NCI-H748 (cell line): ENCODE results near the gene TTC5.
"Not testable (repeated sequence)": the region's sequence is repeated elsewhere in the genome, so short reads cannot be mapped to it uniquely, and the experiment has no call there.

Experiments used
- DNase-seq: peaks from one replicate; lab custom pipeline; 2025; ENCODE audit not compliant: unreplicated experiment; lab: John Stamatoyannopoulos, UW

The TTC5 gene, protein sequence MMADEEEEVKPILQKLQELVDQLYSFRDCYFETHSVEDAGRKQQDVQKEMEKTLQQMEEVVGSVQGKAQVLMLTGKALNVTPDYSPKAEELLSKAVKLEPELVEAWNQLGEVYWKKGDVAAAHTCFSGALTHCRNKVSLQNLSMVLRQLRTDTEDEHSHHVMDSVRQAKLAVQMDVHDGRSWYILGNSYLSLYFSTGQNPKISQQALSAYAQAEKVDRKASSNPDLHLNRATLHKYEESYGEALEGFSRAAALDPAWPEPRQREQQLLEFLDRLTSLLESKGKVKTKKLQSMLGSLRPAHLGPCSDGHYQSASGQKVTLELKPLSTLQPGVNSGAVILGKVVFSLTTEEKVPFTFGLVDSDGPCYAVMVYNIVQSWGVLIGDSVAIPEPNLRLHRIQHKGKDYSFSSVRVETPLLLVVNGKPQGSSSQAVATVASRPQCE

DNA sequence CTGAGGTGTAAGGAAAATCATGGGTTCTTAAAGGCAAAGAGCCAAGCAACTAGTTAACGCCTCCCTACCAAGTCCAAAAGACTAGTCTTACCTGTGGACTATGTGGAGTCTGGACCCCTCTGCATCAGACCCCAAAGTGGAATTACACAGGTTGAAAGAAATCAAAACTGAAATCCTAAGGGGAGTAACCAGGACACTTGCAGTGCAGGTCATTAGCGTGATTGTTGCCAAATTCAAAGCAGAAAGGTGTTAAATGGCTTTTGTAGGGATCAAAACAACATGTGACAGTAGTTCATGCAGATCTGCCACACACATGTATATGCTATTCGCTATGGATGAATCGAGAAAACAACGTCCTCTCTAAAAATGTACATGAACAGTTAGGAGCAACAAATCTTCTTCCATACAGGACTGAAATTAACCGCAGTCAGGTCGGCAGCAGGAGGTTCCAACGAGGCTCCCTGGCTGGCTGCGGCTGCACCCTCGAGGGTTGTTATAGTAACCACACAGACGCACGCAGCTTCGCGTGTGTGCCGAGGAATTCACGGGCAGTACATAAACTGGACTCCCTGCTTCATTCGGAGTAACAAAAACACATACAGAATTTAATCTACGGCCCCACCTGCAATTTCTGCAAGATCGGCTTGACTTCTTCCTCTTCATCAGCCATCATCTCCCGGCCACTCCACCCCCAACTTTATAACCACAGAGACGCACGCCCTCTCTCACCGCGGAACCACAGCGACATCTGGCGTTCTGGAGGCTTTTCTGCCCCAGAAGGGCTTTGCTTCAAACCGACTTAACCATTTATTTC lies at the start of gene TTC5:
TSS of gene TTC5 (minus strand) at position 687 of the 814 bp plus-strand sequence. CDS start at position 673, 14 bp downstream.
- peak; percentile 84 for DNase-seq

DNA sequence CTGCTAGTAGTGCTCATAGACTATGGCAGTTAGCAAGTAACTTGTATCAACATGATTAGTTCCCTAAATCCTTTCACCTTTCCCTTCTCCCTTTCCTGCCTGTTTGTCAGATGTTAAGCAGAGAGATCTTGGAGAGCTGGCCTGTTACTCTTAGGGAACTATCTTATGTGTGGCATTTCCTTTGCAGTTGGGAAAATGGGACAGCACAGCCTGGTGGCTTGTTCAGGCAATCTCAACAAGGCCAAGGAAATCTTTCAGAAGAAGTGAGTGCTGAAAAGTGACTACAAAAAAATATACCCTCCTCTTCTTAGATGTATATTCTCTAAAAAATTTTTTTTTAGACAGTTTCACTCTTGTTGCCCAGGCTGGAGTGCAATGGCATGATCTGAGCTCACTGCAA lies 45.1 kb upstream of the TTC5 start:
- no peak for DNase-seq

DNA sequence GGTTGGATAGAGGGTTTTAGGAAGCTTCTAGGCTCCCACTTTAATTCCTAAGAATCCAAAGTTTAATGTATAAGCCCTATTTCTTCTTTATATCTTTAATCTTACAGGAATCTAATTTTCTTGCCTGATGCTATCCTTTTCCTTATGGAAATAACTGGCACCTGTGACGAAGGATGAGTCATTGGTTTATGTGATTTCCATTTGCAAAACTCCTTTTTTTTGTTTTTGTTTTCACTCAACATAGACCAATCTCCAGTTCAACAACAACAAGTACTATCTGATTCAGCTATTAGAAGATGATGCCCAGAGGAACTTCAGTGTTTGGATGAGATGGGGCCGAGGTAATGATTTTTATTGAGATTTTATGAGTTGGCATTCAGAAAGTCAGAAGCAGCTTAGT lies 44.5 kb upstream of the TTC5 start:
- DNase-seq = no peak

DNA sequence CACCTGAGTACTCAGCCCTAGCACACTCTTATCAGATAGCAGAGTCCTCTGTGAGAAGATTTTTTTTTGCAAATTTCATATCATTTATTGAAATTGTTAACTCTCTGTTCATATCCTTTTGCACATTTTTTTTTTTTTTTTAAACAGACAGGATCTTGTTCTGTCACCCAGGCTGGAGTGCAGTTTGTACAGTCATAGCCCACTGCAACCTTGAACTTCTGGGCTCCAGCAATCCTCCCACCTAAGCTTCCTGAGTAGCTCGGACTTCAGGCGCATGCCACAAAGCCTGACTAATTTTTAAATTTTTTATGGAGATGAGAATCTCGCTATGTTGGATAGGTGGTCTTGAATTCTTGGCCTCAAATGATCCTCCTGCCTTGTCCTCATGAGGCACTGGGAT lies 42.0 kb upstream of the TTC5 start:
- no peak for DNase-seq

DNA sequence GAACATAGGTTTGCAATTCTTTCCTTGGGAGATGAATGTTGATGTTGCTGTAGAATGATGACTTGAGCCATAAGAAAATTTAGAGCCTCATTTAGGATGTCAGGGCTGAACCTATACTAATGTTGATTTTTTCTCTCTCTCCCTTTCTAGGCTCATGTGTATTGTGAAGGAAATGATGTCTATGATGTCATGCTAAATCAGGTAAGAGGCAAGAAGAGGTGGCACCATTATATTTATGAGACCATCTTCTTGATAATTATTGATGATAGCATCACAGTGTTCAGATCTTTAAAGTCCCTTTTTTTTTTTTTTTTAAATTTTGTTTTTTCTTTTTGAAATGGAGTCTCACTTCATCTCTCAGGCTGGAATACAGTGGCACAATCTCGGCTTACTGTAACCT lies 41.0 kb upstream of the TTC5 start:
- no peak for DNase-seq

DNA sequence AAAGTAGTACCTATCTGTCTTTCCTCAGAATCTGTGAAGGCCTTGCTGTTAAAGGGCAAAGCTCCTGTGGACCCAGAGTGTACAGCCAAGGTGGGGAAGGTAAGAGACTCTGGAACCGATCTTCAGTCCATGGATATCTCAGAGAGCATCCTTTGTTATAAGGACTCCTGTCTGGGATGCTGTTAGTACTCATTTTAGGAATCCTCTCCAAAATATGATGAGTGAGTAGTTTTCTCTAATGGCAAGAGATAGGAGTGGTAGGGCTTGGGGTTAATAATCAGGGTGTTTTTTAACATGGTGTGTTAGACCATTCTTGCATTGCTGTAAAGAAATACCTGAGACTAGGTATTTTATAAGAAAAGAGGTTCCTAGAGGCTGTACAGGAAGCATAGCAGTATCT lies 39.6 kb upstream of the TTC5 start:
- DNase-seq = no peak

DNA sequence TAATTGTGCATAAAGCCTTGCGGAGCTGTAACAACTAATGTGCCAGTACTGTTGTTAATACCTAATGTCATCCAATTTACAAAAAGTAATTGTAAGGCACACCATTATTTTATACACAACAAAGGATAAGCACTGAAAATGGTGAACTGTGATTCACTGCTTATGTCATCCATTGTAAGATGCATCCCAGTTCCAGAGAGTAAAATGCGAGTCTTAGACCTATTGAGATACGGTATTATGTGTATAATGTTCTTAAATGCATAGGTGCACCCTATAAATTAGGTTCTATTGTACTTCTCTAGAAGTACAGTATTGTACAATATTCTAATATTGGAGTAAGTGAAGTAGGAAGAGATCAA lies 38.1 kb upstream of the TTC5 start:
- DNase-seq = peak; percentile 46

DNA sequence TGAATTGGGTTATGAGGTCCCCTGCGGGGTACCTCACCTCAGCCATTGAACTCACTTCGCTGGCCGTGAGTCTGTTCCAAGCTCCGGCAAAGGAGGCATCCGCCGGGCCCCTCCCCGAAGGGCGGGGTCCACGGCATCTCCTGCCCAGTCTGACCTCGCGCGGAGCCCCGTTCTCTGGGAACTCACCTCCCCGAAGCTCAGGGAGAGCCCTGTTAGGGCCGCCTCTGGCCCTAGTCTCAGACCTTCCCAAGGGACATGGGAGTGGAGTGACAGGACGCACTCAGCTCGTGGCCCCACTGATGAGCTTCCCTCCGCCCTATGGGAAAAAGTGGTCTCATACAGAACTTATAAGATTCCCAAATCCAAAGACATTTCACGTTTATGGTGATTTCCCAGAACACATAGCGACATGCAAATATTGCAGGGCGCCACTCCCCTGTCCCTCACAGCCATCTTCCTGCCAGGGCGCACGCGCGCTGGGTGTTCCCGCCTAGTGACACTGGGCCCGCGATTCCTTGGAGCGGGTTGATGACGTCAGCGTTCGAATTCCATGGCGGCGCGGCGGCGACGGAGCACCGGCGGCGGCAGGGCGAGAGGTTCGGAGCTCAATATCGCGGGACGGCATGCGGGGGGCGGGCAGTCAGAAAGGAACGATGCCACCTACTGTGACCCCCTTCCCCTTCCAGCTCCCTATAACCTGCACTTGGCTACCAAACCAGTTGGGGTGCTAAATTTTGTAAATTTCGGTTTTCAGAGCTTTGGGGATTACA lies 37.5 kb upstream of the TTC5 start, which contains the start of gene PARP2:
TSS of gene PARP2 (plus strand) at position 544 of the 770 bp plus-strand sequence. CDS start at position 551, 7 bp downstream.
- DNase-seq = peak; percentile 100

DNA sequence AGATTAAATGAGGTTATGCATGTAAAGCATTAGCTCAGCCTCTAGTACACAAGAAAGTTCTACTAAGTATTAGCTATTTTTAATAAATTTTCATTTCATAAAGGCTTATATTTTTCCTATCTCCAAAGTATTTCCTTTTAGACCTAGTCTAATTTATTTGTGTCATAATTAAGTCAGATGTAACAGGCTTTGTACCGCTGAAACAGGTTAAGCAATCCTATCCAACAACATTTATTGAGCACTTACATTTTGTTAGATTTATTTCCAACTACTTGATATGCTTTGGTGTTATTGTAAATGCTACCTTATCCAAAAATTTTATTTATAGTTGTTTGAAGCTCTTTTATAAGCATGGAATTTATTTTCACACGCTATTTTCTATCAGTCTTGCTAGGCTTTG lies 35.9 kb upstream of the TTC5 start:
- DNase-seq = no peak

DNA sequence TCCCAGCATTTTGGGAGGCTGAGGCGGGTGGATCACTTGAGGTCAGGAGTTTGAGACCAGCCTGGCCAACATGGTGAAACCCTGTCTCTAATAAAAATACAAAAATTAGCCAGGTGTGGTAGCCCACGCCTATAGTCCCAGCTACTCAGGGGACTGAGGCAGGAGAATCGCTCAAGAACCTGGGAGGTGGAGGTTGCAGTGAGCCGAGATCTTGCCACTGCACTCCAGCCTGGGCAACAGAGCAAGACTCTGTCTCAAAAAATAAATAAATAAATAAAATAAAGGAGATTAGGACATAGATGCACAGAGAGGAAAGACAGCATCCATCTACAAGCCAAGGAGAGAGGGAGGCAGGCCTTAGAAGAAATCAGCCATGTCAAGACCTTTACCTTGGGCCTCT lies 35.3 kb upstream of the TTC5 start:
- DNase-seq = not testable (repeated sequence)

DNA sequence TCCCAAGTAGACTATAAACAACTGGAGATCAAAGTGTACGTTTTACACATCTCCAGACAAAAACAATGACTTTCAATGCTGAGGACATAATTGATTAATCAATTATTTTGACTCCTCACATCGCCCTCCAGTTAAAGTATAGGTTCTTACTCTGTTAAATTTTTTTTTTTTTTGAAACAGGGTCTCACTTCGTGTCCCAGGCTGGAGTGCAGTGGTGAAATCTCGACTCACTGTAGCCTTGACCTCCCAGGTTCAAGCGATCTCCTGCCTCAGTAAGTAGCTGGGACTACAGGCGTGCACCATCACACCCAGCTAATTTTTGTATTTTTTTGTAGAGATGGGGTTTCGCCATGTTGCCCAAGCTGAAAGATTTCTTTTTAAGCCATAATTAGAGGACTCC lies 28.3 kb upstream of the TTC5 start:
- DNase-seq = no peak

DNA sequence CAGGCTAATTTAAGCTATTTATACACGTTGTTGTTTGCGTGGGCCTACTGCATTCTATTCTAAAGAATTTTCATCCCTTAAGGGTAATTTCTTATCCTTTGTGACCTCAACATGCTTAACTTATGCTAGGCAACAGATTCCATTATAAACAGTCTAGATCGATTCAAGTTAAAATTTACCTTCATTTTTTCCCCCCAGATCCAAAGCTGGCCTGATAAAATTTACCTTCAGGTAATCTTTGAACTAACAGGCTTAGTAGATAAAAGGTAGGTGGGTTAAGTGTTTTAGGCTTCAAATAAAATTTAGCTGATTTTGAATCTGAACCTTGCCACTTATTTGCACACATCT lies 27.7 kb upstream of the TTC5 start:
- DNase-seq = no peak

DNA sequence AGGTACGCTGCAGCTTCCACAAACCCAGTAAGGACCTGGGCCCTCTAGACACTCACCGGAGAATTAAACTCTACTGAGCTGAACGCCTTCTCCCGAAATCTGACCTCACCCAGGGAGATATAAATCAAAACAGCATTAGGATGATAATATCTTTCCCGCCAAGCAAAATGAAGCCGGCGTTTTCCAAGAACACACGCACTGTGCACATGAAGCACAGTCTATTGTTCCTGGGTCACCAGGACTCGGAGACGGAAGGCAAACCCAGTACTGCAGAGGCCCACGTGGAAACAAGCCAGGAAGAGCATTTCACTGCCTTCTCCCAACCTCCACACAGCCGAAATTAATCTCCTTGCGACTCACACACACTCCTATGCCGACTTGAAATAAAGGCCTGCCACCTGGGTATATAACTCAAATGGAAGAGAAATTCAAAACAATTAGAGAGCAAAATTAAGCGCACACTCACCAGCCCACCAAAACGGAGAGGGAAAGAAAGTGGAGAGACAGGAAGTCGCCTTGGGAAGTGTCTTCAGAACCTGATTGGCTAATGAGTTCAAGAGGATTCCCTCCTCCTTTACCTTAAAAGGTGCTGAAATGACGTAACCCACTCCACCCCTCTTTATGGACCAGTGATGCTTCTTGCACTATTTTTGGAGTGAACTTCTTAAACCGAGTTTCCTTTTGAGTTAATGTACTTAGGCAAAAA lies 27.2 kb upstream of the TTC5 start, which contains the start of gene CCNB1IP1:
TSS of gene CCNB1IP1 (minus strand) at position 492 of the 706 bp plus-strand sequence. CDS start 16,756 bp downstream, outside the sequence.
- peak; percentile 93 for DNase-seq

DNA sequence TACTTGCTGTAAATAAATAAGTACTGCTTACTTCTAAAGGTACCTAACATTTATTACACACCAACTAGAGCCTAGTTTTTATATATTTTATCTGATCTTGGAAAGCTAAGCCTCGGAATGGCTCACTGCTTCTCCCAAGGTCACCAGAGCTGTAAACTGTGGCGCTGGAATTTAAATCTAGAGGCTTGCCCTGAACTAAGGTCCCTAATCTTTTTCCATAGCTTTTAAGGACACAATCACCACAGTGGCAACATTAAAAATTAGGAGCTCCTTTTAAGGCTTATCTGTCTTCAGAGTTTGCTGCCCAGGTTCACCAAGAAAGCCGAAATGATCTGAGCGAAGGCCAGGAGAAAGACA lies 26.7 kb upstream of the TTC5 start:
- peak; percentile 34 for DNase-seq

DNA sequence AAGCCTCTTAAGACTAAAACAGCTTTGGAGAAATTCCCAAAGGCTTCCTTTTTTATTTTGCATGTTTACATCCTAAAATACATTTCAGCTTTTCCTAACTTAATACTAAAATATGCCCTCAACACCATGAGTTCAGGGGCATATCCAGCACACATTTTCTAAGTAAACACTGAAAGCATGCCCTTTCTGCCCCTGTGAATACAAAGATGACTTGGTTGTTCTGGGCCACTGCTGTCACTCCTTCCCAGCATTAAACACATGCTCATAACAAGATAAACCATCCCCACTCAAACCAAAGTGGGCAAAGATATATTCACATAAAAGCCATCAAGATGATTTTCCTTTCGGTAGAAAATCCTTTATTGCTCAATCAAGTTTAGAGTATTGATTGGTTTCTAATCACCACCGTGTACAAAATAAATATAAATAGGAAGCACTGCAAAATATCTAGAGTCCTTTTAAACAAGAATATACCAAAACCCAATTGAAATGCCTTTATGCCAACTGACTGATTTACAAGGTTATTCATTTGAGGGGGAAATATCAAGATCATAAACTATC lies 25.4 kb upstream of the TTC5 start:
- no peak for DNase-seq

DNA sequence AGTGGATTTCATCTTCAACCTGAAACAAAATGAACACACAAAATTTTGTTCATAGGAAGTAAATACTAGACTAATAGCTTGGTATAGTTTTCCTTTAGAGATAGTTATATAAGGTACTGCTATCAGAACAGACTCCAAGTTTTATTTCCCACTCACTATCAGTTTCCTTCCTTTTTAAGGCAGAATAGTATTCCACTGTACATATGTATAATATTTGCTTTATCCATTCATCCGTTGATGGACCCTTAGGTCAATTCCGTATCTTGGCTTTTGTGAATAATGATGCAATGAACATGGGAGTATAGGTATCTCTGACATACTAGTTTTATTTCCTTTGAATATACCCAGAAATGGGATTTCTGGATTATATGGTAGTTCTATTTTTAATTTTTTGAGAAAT lies 23.6 kb upstream of the TTC5 start:
- no peak for DNase-seq

DNA sequence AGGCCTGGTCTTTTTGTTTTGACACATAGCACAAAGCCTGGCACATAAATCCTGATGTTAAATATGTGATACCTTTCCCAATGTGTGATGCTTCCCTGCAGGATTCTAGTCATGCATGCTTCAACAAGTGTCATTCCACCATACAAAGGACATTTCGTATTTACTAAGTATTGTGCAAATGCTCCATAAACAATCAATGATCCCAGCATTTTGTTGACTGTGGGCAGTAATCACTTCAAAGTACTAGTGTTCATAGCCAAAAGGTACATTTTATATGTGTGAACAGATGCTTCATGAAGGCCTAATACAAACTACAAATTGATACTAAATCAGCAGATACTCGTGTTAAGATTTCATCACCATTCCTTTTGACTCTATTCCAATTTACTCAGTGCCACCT lies 23.0 kb upstream of the TTC5 start:
- DNase-seq = no peak

DNA sequence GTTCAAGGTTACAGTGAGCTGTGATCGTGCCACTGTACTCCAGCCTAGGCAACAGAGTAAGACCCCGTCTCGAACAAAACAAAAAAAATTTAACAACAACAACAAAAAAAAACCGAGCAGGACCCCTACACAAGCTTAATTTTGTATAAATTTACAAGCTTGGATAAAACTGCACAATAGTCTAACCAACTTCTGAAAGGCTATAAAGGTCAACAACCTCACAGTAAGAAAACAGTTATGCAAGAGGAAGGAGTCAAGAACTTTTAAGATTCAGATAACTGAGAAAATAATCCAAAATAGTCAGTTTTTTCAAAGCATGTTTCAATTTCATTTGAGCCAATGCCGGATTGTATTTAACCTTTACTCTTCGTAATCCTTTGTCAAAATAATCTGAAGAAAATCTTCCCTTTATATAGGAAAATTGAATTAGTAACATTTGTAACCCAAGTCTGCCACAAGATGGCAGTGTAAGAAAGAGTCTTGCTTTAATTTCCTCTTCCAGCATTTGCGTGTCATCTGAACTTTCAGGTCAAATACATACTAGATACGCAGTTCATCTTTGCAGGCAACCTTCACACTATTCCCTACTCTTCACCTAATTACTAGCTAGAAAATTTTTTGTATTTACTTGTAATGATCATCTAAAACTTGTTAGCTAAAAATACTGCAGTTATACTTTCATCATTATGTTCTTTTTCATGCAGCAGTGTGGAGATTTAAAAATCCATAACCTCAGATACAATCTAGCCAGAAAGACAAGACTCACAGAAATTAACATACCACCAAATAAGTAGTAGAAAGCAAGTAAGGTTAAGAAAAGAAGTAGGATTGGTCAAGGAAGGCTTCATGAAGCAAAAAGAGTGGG lies 21.5 kb upstream of the TTC5 start:
- DNase-seq = peak; percentile 67

DNA sequence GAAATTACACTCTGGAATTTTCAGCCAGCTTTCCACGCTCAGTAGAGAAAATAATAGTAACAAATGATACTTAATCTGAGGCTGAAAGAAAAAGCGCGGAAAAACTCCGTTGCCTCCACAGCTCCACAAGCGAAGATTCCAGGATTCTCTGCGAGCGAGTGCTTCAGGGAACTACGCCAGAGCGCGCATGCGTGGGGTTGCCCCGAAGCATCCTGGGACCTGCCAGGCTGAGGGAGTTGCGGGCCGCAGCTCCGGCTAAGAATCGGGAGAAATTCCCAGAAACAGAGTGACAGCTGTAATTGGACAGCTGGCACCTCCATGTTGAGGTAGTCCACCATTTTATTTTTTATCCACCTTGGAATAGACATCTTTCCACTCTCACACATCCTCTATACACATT lies 12.0 kb upstream of the TTC5 start:
- no peak for DNase-seq

DNA sequence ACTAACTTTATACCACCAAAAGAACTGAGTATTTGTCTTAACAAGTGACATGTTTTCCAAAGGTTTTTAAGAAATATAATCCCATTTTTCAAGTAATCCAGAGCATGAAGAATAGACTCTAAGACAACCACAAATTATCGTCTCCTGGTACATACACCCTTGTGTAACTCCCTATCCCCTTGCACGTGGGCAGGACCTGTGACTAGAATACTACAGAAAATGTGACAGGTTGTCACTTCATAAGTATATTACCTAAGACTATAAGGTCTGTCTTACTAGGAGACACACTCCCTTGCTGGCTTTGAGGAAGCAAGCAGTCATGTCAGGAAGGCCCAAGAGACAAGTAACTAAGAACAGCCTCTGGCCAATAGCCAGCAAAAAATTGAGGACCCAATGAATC lies 8.3 kb upstream of the TTC5 start:
- no peak for DNase-seq
